Activated CD4-positive, alpha-beta T cell treated with anti-CD3 and anti-CD28 coated beads for 4 hours (primary cell): Measurements from ENCODE around the gene HOXA10.
A peak's percentile ranks its signal among the peaks of the same experiment; 100 is the strongest.

Experiments used
- DNase-seq, 2 donors: peaks; one replicate each; pipeline ENCODE4 v3.0.0-alpha.2; 2020

The HOXA10 gene

DNA sequence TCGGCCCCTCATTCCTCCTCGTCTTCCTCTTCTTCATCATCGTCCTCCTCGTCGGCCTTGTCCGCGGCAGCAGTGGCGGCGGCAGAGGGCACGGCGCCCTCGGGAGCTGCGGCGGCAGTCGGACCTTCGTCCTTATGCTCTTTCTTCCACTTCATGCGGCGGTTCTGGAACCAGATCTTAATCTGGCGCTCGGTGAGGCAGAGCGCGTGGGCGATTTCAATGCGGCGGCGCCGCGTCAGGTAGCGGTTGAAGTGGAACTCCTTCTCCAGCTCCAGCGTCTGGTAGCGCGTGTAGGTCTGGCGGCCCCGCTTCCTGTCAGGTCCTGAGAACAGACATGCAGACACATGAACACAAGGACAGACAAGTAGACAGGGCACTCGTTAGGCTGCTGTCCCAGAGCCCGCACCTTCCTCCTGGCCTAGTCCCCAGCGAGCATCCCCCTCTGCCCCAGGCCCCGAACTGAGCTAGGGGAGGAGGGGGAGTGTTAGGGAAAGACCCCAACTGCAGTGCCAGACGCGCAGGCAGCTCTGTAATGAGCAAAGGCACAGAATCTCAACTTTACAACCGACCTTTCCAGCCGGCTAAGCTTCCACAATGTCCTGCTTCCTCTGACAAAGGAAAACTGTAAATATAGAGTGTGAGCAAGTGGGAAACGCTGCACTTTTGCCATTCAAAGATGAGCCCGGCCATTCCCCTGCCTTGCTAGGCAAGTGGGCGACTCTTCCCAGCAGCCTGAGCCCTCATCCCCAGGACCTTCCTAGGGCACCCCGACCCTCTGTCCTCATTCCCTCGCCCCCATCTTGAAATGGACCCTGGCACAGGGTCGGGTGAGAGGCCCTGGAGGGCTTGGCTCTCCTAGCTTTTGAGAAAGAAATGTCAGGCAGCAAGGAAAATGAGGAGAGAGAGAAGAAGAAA is 19.0 kb downstream of the HOXA10 start:
- peak; percentile 57 to 67 for DNase-seq

DNA sequence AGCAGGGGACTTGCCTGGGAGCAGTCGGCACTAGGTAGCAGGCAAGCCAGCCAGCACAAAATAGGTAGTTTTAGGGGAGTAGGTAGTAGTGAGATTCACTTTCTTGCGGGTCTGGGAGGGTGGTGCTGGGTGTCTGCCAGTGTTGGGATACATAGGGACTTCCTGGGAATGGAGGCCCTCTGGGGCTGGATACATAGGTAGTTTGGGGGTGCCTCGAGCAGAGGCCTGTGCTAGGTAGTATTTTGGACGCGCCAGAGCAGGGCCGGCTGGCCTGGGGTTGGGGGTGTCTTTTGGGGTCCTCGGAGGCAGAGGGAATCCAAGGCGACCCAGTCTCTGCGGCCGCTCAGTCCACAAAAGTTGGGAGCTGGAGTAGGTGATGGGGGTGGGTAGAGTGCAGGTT is 19.8 kb downstream of the HOXA10 start:
- DNase-seq, result no peak

- no peak for DNase-seq
Measured at GRCh38 chr7:27153526-27153925, 20.6 kb downstream of the HOXA10 start.

DNA sequence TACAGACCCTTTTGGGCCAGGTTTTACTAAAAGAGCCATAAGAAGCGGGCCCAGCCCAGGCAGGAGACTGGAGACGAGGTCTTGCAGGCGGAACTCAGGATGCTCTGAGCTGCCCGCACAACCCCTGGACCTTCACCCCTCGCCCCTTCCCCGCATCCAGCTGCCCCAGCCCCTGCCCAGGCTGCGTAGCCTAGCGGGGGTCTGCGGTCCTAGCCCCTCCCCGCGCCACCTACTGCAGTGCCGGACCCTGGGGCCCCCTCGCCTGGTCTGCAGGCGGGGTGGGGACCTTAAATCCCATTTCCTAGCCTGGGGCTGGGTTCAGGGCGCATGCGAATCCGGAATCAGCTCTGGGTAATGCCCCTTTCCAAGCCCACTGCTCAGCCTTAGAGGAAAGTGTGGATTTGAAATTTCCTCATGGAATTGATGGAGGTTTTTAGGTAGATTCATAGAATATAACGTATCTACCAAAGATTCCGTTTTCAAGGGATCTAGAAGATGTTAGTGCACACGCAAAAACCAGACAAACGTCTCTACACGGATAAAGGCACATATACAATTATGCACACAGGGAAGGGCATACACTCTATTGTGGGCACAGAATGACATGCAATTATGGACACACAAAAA is 21.2 kb downstream of the HOXA10 start:
- DNase-seq, result no peak

GRCh38 chr7:27151931-27152815 is 21.9 kb downstream of the HOXA10 start, which contains the start of gene HOXA3:
Gene HOXA3, minus strand, starts transcription at chr7:27152583. Its CDS starts 41,943 bp downstream, at chr7:27110640.
- DNase-seq, result no peak

DNA sequence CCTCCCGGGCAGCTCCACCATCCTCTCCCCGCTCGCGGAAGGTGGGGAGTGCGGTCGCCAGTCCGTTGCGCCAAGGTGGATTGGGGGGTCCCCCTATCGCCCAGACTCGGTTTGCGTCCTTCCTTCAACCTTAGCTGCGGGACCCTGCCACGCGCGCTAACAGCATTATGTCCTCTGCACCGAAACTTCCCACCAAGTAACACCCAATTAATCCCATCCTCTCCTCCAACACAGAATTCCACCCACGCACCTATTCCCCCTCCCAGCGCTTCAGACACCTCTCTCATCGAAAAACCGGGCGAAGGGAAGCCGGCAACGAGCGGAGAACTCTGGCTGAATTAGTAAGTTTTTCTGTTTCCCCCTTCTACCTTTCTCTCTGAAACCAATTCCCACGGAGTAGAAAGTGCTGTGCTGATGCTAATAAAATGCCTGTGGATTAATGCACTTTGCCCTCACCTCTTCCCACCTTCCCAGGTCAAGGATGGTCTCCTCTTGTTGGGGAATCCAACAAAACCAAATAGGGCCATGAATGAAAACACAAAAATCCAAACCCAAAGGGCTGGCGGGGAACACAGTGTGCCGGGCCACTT is 22.7 kb downstream of the HOXA10 start:
- no peak for DNase-seq

- DNase-seq, result peak; percentile 55 to 56
Measured at GRCh38 chr7:27150568-27151340, 23.4 kb downstream of the HOXA10 start.

DNA sequence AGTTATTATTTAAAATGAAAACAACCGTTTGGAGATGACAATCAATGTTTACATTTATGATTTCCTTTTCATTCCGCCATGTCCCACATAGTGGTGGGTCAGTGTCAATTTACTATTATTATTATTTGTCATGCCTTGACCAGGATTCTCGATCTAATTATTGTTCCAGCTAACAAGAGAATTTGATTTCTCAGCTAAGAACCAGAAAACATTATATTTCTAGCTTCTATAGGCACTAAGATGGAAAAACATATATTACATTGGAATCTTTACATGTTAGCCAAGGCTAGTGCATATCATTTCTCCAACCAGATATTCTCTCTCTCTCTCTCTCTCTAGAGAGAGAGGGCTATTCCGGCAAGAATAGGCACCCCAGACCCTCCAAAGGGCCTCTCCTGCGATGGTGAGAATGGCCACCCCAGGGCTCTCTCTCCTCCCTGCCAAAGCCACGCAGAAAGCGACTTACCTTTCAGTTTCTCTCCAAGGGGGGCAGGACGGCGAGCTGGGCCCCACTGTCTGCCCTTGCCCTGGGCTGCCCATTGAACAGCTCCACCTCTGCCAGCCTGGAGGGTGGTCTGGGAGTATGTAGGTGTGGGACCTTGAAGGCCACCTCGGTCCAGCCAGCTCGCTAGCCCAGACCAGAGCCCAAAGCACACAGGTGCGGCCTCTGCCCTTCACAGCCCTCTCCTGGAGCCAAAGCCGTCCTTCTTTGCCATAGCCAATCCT is 24.1 kb downstream of the HOXA10 start:
- no peak for DNase-seq

- no peak for DNase-seq
Measured at GRCh38 chr7:27148756-27149641, 25.1 kb downstream of the HOXA10 start.

DNA sequence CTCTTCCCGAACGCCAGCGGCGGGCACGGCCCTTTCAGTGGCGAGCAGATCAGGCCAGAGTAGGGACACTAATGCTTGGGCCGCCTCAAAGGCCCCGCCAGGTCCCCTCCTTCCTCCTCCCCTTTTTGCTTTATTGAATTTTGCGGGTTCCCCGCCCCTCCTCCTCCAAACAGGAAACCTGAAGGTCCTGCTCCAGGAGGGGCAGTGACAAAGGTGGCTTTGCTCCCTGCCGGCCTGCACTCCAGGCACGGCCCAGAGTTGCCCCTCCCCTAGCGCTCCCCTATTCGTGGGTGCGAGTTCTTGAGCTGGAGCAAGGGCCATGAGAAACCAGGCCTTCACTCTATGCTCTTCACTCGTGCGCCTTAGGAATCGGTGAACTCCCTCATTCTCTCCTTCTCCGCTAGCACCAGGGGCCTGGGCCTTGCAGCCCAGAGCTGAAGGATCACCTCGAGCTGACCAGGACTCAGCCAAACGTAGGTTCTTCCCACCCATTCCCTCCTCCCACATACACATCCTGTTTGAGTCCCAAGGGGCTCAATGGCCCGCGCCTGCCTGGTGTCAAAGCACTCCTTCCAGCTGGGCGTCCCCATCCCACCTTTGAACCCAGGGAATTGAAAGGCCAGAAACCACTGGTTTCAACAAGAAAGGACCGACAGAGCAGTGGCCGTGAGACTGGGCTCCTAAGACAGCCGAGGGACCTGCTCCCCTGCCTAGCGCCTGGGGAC is 25.9 kb downstream of the HOXA10 start:
- no peak for DNase-seq

DNA sequence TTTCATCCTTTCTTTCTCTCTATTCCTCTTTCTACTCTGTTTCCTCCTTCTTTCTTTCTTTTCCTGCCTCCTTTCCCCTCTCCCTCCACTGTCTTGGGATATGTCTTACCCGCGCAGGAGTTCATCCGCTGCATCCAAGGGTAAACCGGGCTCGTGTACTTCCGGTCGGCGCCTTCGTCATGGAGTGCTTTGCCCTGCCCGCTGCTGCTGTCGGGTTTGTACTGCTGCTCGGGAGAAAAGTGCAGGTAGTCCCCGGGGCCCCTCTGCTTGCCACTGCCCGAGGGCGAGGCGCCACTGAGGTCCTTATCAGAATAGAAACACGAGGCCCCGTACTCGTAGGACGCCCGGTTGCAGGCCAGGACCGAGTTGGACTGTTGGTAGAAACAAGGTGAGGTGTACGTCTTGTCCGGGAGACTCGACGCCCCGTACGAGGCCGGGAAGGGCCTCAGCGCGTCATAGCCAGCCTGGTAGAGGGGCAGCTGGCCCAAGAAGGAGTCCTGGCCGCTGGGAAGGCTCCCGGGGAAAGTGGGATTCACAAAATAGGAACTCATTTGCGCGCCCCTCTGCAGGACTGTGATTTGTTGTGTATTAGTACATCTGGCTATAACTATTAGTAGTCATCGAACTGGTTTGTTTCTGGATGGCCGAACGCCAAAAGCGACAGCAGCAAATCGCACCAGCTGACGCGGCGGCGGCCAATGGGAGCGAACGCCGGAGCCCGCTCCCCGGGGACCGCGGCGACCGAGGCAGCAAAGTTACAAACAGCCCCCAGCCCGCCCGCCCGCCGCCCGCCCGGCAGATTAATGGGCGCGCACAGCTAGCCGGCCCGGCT is 26.7 kb downstream of the HOXA10 start, which contains the start of gene HOXA6:
TSS of gene HOXA6 (minus strand) at position 576 of the 832 bp plus-strand sequence. CDS start at position 551, 25 bp downstream.
- DNase-seq, result no peak

- DNase-seq, result no peak
Measured at GRCh38 chr7:27146491-27147198, 27.5 kb downstream of the HOXA10 start.

DNA sequence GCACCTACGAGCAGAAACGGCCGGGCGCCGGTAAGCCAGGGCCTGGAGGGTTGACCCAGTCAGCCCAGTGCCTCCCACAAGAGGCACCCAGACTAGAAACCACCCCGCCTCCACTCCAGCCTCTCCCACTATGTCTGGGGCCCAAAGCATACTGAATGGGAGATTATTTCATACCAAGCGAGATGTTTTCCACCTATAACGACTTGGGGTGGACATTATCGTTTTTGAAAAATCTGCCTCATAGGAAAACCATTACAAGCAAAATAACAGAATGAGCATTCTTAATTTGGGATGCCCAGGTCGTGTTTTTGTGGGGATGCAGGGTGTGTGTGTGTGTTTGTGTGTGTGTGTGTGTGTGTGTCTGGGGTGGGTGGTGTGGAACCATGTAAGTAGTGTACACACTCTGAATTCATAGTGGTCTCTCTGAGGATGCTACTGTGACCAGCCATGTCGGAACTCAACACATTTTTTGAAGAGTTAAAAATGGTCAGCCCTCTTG is 28.2 kb downstream of the HOXA10 start:
- no peak for DNase-seq

GRCh38 chr7:27145165-27145913 is 28.8 kb downstream of the HOXA10 start:
- no peak for DNase-seq

DNA sequence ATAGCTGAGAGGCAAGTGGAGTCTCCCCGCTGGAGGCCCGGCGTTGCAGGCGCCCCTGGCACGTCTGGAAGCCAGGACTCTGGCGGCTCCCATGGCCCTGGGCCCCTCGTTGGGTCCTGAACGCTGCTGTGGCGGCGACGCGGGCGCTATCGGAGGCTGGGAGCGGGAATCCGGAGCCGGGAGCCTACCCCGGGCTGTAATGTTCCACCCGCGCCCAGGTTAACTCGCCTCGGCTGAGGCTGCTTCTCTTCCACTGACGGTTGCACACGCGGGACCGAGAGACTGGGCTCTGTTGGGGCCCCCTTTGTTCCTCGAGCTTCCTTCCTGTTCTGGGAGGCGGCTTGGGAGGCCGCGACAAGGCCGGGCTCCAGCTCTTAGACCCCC is 29.3 kb downstream of the HOXA10 start:
- DNase-seq, result no peak

- no peak for DNase-seq
Measured at GRCh38 chr7:27143950-27144780, 30.0 kb downstream of the HOXA10 start.
